Left renal pelvis (tissue), 4 donors: ENCODE measurements around the gene SENP7. TPM values are rescaled to one million over a fixed set of nuclear protein-coding genes. Genes with fewer than 3 reads are reported as not detected.
A peak's percentile ranks its signal among the peaks of the same experiment; 100 is the strongest.
"Not testable (repeated sequence)": the region's sequence is repeated elsewhere in the genome, so short reads cannot be mapped to it uniquely, and the experiment has no call there.

Experiments
- DNase-seq, 4 donors: peaks; one replicate each; pipeline ENCODE4 v3.0.0-alpha.2; 2013; ENCODE audit warnings: low read depth in 4 of 4, low spot score in 3 of 4
- polyA plus RNA-seq, 4 donors: library from polyadenylated mRNA; unstranded; fragments of 120-200 nt; gene quantifications; one replicate each; pipeline ENCODE4 v1.2.1, GENCODE V29; 2013; ENCODE audit not compliant: insufficient read length in 4 of 4

Gene SENP7
- polyA plus RNA-seq, 4 donors = 62.8 to 101 (median 80.9) TPM

GRCh38 chr3:101529816-101530685 lies 17.0 kb upstream of the SENP7 start:
- DNase-seq = no peak

DNA sequence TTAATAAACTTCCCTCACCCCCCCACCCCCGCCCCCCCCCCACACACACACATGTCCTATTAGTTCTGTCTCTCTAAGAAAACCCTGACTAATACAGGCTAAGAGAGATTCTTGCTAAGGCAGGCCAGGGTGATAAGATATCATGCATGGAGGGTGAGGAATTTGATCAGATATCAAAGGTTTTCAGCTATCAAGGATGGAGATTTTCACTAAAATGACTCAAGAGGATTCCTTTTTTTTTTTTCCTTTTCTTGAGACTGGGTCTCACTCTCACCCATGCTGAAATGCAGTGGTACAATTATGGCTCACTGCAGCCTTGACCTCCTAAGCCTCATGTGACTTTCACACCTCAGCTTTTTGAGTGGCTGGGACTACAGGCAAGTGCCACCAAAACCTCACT lies 14.9 kb upstream of the SENP7 start:
- DNase-seq = no peak

- DNase-seq = no peak
Observed at GRCh38 chr3:101527441-101527840, 14.4 kb upstream of the SENP7 start.

GRCh38 chr3:101521211-101521701 lies 8.2 kb upstream of the SENP7 start:
- DNase-seq = no peak

- DNase-seq = no peak
Observed at GRCh38 chr3:101519685-101520365, 6.8 kb upstream of the SENP7 start.

DNA sequence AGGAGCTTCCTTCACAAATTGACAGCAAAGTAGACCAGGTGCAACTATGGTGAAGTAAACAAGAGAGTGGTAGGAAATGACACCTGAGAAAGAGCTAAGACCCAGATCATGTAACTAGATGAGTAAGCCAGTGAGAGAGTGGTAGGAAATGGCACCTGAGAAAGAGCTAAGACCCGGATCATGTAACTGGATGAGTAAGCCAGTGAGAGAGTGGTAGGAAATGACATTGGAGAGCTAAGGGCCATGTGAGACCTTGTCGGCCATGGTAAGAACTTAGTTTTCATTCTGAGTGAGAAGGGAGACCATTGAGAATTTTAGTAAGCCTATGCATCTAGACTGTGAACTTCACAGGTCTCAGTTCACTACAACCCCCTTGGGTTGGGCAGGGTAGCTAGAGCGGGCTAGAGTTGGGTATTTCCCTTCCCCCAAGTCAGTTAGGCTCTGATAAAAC lies 5.4 kb upstream of the SENP7 start:
- no peak for DNase-seq

DNA sequence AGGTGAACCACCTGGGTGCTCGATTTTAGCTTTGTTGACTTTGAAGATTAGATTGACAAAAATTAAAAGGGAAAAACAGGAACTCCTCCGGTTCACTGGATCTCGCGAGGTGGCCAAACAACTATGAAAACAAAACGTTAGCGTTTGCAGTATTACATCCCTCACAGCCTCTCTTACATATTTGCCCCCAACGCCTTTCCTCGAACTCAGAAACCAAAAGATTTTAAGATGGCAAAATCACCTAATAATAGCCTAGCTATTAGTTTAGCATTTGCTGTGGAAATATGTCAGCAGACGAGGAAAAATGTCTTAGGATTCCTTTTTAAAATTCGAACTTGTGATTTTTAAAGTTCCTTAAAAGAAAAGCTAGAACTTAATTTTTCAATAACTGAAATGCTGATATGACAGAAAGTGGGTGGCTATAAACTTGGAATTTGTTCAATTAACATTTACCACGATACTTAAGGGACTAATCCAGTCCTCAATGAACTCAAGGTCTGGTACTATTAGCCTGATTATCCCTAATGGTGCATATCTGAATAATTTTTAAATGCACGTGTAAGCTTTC lies 491 bp upstream of the SENP7 start:
- no peak for DNase-seq

- peak in 2 of 4 donors; percentile 33 to 40 for DNase-seq
Observed at GRCh38 chr3:101512396-101512645, 691 bp downstream of the SENP7 start.

- no peak for DNase-seq
Observed at GRCh38 chr3:101509811-101510210, 3.2 kb downstream of the SENP7 start.

GRCh38 chr3:101509281-101509680 lies 3.7 kb downstream of the SENP7 start:
- no peak for DNase-seq

DNA sequence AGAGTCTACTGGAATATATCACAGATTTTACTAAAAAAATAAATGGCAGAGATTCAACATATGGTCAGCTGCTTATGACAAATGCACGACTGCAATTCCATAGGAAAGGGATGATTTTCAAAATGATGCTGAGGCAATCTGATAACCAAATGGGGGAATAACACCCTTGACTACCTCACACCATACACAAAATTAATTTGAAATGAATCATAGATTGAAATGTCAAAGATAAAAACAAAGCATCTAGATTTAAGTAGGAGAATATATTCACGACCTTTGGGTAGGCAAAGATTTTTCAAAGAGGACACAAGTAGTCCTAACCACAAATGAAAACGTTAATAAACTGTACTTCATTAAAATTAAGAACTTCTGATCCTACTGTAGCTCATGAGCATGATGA lies 11.2 kb downstream of the SENP7 start:
- DNase-seq = no peak

GRCh38 chr3:101500208-101500607 lies 12.8 kb downstream of the SENP7 start:
- DNase-seq = no peak

GRCh38 chr3:101497803-101498202 lies 15.2 kb downstream of the SENP7 start:
- DNase-seq = no peak

DNA sequence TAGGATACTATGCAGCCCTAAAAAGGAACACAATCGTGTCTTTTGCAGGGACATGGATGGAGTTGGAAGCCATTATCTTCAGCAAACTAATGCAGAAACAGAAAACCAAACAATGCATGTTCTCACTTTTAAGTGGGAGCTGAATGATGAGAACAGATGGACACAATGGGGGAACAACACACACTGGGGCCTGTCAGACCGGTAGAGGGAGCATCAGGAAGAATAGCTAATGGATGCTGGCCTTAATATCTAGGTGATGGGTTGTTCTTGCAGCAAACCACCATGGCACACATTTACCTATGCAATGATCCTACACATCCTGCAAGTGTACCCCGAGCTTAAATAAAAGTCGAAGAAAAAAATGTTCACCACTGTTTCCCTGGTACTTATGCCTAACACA lies 17.5 kb downstream of the SENP7 start:
- no peak for DNase-seq

- DNase-seq = no peak
Observed at GRCh38 chr3:101484805-101485620, 28.0 kb downstream of the SENP7 start.

DNA sequence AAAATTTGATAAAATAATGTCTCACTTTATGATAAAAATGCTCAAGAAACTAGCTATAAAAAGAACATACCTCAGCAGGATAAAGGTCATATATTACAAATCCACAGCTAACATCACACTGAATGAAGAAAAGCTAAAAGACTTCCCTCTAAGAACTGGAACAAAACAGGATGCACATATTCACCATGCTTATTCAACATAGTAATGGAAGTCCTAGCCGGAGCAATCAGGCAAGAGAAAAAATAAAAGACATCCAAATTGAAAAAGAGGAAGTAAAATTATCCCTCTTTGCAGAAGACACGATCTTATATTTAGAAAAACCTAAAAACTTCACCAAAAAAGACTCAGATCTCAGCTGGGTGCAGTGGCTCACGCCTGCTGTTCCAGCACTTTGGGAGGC lies 34.0 kb downstream of the SENP7 start:
- no peak for DNase-seq

- not testable (repeated sequence) for DNase-seq
Observed at GRCh38 chr3:101474841-101475552, 38.0 kb downstream of the SENP7 start.

- not testable (repeated sequence) for DNase-seq
Observed at GRCh38 chr3:101468676-101469075, 44.3 kb downstream of the SENP7 start.

GRCh38 chr3:101467310-101467663 lies 45.7 kb downstream of the SENP7 start:
- DNase-seq = not testable (repeated sequence)
